HepG2 (cell line): ENCODE data around the gene ZNF548. TPM values are rescaled to one million over a fixed set of nuclear protein-coding genes. Genes with fewer than 3 reads are reported as not detected.

Experiments used
- ARID3A ChIP-seq: IDR thresholded peaks from 2 replicates; pipeline ENCODE4 v1.6.1; 2012; ENCODE audit warnings: low read depth, low read length, improper control_type of control experiment
- ATF2 ChIP-seq: sonication (generic); formaldehyde crosslinking; IDR thresholded peaks from 2 replicates; pipeline ENCODE4 v1.4.0; 2020; ENCODE audit warnings: missing genetic modification reagents
- DRAP1 ChIP-seq: IDR thresholded peaks from 2 replicates; pipeline ENCODE4 v1.6.1; 2016; ENCODE audit warnings: missing genetic modification reagents, missing compliant biosample characterization
- KLF6 ChIP-seq: IDR thresholded peaks from 2 replicates; pipeline ENCODE4 v1.8.0; 2016; ENCODE audit warnings: missing biosample characterization, missing genetic modification reagents
- MXD3 ChIP-seq: IDR thresholded peaks from 2 replicates; pipeline ENCODE4 v1.6.1; 2016; ENCODE audit warnings: mild to moderate bottlenecking, missing biosample characterization, missing genetic modification reagents
- PHF8 ChIP-seq: sonication (generic); formaldehyde crosslinking; IDR thresholded peaks from 2 replicates; pipeline ENCODE4 v1.5.0; 2020; ENCODE audit warnings: missing genetic modification reagents
- POGK ChIP-seq: sonication (generic); formaldehyde crosslinking; conservative IDR thresholded peaks from 2 replicates; pipeline ENCODE4 v1.8.0; 2022; ENCODE audit warnings: mild to moderate bottlenecking, moderate library complexity, missing genetic modification reagents
- USF2 ChIP-seq, 2 experiments: sonication (generic) in 1 of 2; formaldehyde crosslinking in 1 of 2; IDR thresholded peaks; 2 replicates each; pipeline versions ENCODE4 v1.5.1 to v1.6.1; 2011 to 2020; ENCODE audit warnings: borderline replicate concordance in 1 of 2, low read depth in 1 of 2, low read length in 1 of 2, mild to moderate bottlenecking in 1 of 2, missing genetic modification reagents in 1 of 2, moderate library complexity in 1 of 2
- ZHX2 ChIP-seq, 2 experiments: sonication (generic) in 1 of 2; formaldehyde crosslinking in 1 of 2; IDR thresholded peaks; 2 replicates each; pipeline versions ENCODE4 v1.6.1 to v1.9.0; 2014 to 2022; ENCODE audit warnings: antibody characterized with exemption in 1 of 2, borderline replicate concordance in 1 of 2, inconsistent platforms in 1 of 2, low read depth in 1 of 2, missing genetic modification reagents in 1 of 2
- ZNF331 ChIP-seq: sonication (generic); formaldehyde crosslinking; IDR thresholded peaks from 2 replicates; pipeline ENCODE4 v1.4.0; 2020; ENCODE audit warnings: missing genetic modification reagents
- ZNF432 ChIP-seq: sonication (generic); formaldehyde crosslinking; IDR thresholded peaks from 2 replicates; pipeline ENCODE4 v1.5.0; 2020; ENCODE audit warnings: missing genetic modification reagents, mild to moderate bottlenecking, borderline replicate concordance
- ZNF549 ChIP-seq: sonication (generic); formaldehyde crosslinking; IDR thresholded peaks from 2 replicates; pipeline ENCODE4 v1.5.0; 2020; ENCODE audit warnings: missing genetic modification reagents
- polyA plus RNA-seq, 8 experiments: library from polyadenylated mRNA; depleted of rRNA in 3 of 8; stranded (reverse) in 7 of 8; unstranded in 1 of 8; fragments of >200 nt; fragmentation: Illumina TruSeq in 4 of 8; extraction: Trizol in 4 of 8; gene quantifications; 2 replicates each; pipeline versions ENCODE4 v1.2.1 to v1.2.3, GENCODE V29; 2011 to 2016; ENCODE audit warnings: low read depth in 4 of 8, missing spikeins in 1 of 8, mixed read lengths in 1 of 8; ENCODE audit not compliant: insufficient read depth in 1 of 8
- total RNA-seq, 5 experiments: library from RNA; depleted of rRNA; stranded (reverse); fragments of >200 nt; fragmentation: Illumina TruSeq; extraction: Trizol; gene quantifications; 2 replicates each; pipeline ENCODE4 v1.2.3, GENCODE V29; 2016; ENCODE audit warnings: low read depth in 1 of 5

ZNF548 gene
- total and polyA plus RNA-seq, 2 of the 13 experiments (the other 11 are each of a cell fraction or from before 2014, with no cell fraction given) = 19.6 to 24.9 TPM

- TF ChIP-seq ZNF331 (CRISPR knock-in tag) (peak; percentile 51; the same call in 1 of the 2 replicates), PHF8 (CRISPR knock-in tag) (peak; percentile 80), POGK (CRISPR knock-in tag) (peak; percentile 88), ATF2 (CRISPR knock-in tag) (peak; percentile 98), ARID3A (no peak), DRAP1 (peak; percentile 75), ZNF549 (no peak), KLF6 (CRISPR knock-in tag) (peak; percentile 31; the same call in 1 of the 2 replicates), USF2 (IDR thresholded peaks at IDR 0.05; ENCODE audit: low read depth, low read length) (no peak), USF2 (CRISPR knock-in tag; IDR thresholded peaks at IDR 0.05; ENCODE audit: borderline replicate concordance) (peak; percentile 91; the same call in 1 of the 2 replicates), ZHX2 (IDR thresholded peaks at IDR 0.05; ENCODE audit: low read depth) (peak; percentile 99), ZHX2 (CRISPR knock-in tag; IDR thresholded peaks at IDR 0.05; ENCODE audit: borderline replicate concordance) (no peak), MXD3 (CRISPR knock-in tag) (0 out of 2 replicates have a peak, but pooled peaks have one; percentile 38), ZNF432 (no peak)
These were observed 26.5 kb upstream of the ZNF548 start, which contains the start of the genes TRAPPC2B and ZNF547 (continued) for GRCh38 chr19:57362997-57363687.
